PFSK-1 (cell line): ENCODE measurements around the gene TMEM117.

Experiments used
- FOXP2 ChIP-seq: optimal IDR thresholded peaks from 2 replicates; pipeline ENCODE3; 2011; ENCODE audit warnings: borderline replicate concordance, control low read depth, inconsistent platforms; ENCODE audit not compliant: insufficient read depth; ENCODE audit errors: extremely low read length, extremely low read depth
- POLR2AphosphoS5 ChIP-seq: IDR thresholded peaks from 2 replicates; pipeline ENCODE4 v1.6.1; 2012; ENCODE audit warnings: low read depth, mild to moderate bottlenecking, control low read depth, low read length, moderate library complexity
- REST ChIP-seq, 2 experiments: IDR thresholded peaks; 2 replicates each; pipeline versions ENCODE4 v1.6.1 to v1.8.0; 2011 to 2012; ENCODE audit warnings: low read depth in 2 of 2, low read length in 2 of 2, control low read depth in 1 of 2, inconsistent platforms in 1 of 2, mild to moderate bottlenecking in 1 of 2, moderate library complexity in 1 of 2; ENCODE audit not compliant: insufficient read depth in 1 of 2
- SIN3A ChIP-seq: IDR thresholded peaks from 2 replicates; pipeline ENCODE4 v1.6.1; 2012; ENCODE audit warnings: mild to moderate bottlenecking, low read length, moderate library complexity, borderline replicate concordance; ENCODE audit not compliant: insufficient read depth
- TAF1 ChIP-seq: IDR thresholded peaks from 2 replicates; pipeline ENCODE4 v1.6.1; 2012; ENCODE audit warnings: low read length, control low read depth, borderline replicate concordance; ENCODE audit not compliant: insufficient read depth

Gene TMEM117

DNA sequence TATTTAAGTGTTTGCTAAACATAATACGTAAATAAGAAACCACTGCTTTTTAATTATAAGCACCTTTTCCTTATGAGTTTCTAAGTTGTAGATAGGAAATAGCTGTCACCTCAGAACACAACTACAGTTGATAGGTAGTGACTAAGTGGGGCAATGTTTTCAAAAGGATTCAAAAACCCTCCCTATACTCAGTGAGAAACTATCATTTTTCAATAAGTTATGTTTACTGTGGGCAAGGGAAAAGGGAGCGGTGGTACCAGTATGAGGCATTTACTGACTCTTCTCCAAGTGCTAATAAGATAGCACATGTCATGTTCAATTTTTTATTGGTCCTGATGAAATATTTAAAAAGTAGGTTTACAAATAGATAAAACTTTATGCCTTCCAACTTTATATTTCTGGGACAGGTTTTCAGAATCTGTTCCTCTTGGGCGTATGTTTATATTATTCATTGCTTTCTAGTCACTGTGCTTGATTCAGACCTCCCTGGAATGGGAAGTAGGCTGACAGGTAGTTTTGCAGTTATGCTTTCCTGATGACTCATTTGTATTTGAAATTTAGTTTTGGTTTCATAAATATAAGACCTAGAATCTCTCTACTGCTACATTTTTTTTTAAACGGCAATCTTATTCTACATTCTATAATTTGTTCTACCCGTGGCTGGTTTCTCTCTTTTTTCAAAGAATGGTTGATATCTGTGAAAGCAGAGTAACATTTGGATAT is 153.1 kb downstream of the TMEM117 start:
- TF ChIP-seq TAF1: no peak
- no peak for TF ChIP-seq REST (IDR thresholded peaks at IDR 0.05; ENCODE audit: insufficient read depth in 1 of 2, low read depth in 2 of 2, low read length in 2 of 2)
- no peak for TF ChIP-seq POLR2AphosphoS5
- TF ChIP-seq SIN3A: no peak
- TF ChIP-seq FOXP2: no peak

DNA sequence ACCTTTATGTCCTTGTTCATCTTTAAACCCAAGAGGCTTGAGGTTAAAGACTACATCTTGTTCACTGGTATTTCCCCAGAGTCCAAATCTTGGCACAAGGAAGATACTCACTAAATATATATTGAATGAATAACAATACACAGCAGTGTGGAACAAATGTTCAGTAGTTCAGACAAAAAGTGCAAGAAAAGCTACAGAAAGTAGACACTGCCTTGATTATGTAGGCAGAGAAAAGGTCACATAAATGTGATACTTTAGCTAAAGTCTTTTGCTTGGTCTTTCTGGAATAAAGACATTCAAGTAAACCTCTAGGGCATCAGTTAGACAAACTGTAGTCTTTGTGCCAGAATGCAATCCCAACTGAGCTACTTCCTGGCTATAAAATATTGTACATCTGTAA is 157.0 kb downstream of the TMEM117 start:
- TF ChIP-seq POLR2AphosphoS5: no peak
- no peak for TF ChIP-seq SIN3A
- no peak for TF ChIP-seq REST (IDR thresholded peaks at IDR 0.05; ENCODE audit: insufficient read depth in 1 of 2, low read depth in 2 of 2, low read length in 2 of 2)
- no peak for TF ChIP-seq TAF1
- TF ChIP-seq FOXP2: no peak

DNA sequence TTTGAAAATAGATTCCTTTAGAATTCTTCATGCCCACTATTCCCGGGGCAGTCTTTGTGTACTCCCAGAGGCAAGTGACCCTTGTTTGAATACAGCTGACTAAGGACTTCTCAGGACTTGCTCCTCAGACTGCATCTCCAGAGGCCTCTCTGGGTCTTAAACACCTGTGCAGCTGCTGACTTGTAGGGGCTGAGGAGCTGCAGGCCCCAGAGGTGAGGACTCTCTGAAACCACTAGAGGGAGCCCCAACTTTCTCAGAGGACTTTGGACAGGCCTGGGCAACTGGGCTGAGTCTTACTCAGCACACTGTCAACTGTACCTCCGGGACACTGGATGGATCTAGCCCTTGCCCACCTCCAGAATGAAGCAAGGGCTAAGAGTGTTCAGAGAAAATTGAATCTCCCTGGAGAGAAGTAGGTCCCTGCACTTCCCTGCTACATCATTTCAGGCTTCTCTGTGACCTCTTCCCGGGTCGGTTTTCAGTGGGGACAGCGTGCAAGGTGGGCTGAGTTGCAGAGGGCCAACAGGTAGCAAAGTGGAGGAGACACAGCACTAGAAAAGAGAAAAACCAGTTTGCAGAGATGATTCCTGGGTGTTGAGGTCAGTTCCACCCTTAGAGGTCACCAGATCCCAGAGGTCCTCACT is 164.6 kb downstream of the TMEM117 start:
- TF ChIP-seq SIN3A (no peak), FOXP2 (no peak), TAF1 (no peak), POLR2AphosphoS5 (no peak), REST (IDR thresholded peaks at IDR 0.05; ENCODE audit: insufficient read depth in 1 of 2, low read depth in 2 of 2, low read length in 2 of 2) (no peak)

- TF ChIP-seq REST (IDR thresholded peaks at IDR 0.05; ENCODE audit: insufficient read depth in 1 of 2, low read depth in 2 of 2, low read length in 2 of 2) (no peak), FOXP2 (no peak), SIN3A (no peak), TAF1 (no peak), POLR2AphosphoS5 (no peak)
Measured at GRCh38 chr12:44002607-44003006, 166.7 kb downstream of the TMEM117 start.
